NOMO-1 (cell line): Measurements from ENCODE around the gene HK1.
A peak's percentile ranks its signal among the peaks of the same experiment; 100 is the strongest.
"Not testable (repeated sequence)": the region's sequence is repeated elsewhere in the genome, so short reads cannot be mapped to it uniquely, and the experiment has no call there.

Experiments
- DNase-seq, 2 experiments: peaks; one replicate each; lab custom pipeline; 2025; ENCODE audit not compliant: unreplicated experiment in 2 of 2; lab: John Stamatoyannopoulos, UW

Gene HK1

DNA sequence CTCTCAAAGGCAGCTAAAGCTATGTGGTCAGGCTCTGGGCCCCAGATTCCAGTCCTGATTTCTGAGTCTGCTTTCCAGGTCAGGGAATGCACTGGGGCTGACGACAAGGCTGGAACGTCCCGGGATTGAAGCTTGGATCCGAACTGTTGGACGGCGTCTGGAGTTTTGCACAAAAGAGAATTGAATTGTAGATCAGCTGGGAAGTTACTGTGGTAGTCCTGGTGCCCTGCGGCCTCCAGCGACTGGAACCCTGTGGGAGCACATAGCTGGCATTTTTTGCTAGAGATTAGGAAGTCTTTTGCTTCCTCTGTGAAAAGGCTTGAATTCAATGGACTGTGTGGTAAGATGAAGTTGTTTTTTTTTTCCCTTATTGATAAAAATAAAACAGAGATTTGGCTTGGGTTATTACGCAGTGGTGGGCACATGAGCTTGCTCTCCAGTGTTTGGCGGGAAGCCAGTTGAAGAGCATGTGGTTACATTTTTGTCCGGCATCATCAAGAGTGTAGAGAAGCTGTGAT is at the start of gene HK1:
Gene HK1, plus strand, starts transcription at position 51 of the 518 bp plus-strand sequence.
- no peak for DNase-seq

DNA sequence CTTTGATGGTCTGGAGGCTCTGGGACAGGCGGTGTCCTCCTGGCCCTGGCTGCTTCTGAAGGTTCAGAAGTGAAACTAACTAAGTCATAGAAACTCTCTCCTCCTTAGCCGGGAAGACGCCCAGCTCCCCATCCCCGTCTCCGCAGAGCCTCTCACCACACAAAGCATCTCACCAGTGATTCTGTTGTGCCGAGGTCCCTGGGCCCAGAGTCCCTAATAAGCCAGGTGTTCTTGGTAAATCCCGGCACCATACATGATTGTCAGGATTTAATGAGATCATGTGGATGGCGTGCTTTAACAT is 48.7 kb upstream of the HK1 start:
- DNase-seq, result no peak

DNA sequence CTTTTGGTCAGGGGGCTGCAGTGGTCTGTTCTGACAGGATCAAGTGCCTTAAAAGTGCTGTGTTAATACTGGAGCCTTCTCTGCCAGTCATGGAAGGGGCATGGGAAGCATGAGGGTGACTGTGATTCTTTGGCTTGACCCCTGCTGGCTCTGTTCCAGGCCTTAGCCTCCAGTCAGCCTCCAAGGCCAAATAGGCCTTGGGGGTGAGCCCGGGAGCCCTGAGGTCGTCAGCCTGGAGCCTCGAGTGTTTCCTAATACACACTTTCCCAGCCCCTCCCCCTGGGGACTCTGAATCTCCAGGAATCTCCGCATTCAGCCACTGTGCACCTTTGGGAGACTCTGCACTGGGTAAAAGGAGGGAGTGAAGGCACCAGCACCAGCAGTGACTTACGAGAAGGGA is 48.2 kb upstream of the HK1 start:
- DNase-seq, result no peak

DNA sequence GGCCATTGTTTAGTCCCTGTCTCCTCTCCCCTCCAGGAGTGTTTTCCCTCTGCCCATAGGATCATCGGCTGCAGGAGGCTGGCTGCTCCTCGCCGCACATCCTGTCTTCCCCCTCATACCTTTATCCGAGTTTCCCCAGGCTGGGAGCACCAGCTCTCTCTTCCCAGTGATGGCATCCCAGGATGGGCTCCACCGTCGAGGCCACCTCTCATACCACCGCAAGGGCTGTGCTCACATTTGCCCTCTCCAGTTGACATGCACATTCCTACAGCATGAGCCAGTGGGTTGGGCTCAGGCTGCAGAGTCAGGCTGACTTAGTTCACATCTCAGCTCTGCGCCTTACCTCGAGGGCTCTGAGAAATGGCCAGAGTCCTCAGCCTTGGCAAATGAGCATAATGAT is 46.0 kb upstream of the HK1 start:
- no peak for DNase-seq

DNA sequence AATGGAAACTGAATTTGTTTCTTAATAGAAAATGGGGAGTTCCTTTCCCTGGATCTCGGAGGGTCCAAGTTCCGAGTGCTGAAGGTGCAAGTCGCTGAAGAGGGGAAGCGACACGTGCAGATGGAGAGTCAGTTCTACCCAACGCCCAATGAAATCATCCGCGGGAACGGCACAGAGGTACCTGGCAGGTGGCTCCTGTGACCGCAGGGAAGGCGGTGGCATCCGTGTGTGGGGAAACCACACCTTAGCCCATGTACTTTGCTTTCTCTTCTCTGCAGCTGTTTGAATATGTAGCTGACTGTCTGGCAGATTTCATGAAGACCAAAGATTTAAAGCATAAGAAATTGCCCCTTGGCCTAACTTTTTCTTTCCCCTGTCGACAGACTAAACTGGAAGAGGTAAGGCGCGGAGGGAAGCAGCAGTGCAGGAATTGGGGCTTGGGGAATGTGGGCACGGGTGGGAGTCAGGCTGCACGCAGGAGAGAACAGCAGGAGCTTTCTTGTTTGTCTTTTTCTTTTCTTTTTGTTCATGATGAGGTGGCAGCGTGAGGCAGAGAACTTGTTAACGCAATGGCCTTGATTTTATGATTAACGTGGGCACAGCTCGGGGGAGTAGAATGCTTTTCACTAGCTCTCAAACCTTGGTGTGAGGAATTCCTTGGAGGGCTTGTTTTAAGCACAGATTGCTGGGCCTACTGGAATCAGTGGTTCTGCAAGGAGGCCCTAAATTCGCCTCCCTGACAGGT is 45.4 kb upstream of the HK1 start:
- DNase-seq, result no peak

DNA sequence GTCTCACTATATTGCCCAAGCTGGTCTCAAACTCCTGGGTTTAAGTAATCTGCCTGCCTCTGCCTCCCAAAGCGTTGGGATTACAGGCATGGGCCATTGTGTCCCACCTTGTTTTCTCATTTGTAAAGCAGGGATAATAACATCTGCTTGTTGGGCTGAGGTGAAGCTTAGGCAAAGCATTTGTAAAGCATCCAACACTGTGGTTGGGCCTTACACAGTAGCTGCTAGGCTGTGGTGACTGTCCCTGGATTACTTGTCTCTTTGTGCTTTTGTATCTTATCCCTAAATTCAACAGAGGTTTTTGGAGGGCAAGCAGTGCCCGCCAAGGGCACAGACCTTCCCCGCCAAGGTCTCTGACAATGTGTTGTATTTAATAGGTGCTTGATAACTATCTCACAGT is 43.8 kb upstream of the HK1 start:
- DNase-seq, result no peak

DNA sequence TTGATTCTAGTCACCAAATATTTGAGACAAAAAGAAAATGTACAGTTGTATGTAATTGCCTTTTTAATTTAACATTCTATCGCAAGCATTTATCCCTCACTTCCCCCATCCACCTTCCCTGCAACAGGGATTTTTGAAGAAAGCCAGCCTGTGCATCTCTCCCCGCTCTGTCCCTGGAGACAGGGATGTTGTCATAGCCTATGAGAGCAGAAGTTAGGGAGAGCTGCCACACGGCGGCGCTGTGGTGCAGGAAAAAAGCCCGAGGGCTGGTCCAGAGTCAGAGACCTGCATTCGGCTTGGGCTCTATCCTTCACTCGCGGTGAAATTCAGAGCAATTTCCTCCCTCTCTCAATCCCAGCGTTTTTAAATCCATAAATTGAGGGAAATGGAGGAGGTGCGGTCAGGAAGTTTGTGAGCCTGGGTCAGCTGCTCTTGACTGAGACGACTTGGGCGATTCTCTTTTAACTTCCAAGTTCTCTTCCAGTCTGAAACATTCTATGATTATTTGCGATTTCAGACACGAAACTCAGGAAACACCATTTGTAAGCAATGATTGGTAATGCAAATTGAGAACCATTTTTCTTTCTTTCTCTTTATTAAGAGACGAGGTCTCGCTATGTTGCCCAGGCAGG is 40.7 kb upstream of the HK1 start:
- DNase-seq, result peak; percentile 60 to 67

DNA sequence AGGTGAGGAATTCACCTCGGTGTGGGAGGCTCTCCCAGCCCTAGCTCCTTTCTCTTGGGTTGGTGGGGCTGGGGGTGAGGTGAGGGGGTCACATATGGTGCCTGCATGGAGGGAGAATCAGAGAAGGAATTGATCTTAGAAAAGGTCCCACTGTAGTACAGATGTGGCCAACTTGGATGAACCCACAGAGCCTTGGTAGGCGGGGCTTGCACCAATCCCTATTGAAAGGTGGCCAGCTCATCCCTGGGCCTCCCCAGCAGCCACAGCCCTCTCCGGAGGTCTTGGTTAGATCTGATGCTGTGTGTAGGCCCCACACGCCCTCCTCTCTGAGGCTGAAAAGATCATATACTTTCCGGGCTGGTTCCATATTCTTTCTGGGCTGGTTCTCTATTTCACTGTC is 39.2 kb upstream of the HK1 start:
- no peak for DNase-seq

DNA sequence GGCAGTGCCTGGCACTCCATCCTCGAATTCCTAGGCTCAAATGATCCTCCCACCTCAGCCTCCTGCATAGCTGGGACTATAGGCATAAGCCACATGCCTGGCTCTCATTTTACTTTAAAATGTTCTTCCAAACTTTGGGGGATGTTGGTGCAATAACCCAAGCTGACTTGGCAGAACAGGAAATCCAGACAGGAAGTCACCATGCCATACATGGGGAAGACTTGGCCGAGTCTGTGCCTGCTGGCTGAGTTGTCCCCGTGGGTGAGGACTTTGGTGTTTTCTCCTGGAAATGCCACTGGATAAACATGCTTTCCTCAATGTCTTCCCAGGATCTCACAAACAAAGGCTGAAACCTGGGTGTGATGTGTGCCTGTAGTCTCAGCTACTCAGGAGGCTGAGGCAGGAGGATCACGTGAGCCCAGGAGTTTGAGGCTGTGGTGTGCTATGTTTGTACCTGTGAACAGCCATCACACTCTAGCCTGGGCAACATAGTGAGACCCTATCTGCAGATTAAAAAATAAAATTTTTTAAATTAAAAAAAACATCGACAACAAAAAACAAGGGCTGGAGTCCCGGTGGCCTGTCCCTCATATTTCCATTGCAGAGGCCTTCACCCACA is 38.4 kb upstream of the HK1 start:
- no peak for DNase-seq

DNA sequence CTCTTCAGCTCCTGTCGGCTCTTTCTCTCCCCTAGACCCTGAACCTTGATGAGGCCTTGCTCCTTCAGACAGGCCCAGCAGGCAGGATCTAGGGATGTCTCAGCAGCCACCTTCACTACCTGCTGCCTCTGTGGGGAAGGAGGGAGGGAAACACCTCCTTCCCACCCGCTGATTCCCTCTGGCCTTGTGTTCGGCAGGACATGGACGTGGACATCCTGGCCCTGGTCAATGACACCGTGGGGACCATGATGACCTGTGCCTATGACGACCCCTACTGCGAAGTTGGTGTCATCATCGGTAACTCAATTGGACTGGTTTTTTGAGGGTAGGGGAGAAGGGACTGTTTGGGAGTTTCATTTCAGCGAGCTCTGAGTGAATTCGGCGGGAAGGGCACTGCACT is 37.8 kb upstream of the HK1 start:
- no peak for DNase-seq

DNA sequence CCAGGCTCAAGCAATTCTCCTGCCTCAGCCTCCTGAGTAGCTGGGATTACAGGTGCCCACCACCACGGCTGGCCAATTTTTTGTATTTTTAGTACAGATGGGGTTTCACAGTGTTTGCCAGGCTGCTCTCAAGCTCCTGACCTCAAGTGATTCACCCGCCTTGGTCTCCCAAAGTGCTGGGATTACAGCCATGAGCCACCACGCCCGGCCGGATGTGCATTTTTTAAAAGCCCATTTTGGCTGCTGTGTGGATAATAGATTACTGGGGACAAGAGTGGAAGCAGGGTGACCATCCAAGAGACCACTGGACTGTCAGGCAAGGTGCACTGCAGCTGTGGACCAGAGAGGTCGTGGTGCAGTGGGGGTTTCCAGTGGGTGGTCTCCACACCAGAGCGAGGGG is 36.7 kb upstream of the HK1 start:
- DNase-seq, result no peak

DNA sequence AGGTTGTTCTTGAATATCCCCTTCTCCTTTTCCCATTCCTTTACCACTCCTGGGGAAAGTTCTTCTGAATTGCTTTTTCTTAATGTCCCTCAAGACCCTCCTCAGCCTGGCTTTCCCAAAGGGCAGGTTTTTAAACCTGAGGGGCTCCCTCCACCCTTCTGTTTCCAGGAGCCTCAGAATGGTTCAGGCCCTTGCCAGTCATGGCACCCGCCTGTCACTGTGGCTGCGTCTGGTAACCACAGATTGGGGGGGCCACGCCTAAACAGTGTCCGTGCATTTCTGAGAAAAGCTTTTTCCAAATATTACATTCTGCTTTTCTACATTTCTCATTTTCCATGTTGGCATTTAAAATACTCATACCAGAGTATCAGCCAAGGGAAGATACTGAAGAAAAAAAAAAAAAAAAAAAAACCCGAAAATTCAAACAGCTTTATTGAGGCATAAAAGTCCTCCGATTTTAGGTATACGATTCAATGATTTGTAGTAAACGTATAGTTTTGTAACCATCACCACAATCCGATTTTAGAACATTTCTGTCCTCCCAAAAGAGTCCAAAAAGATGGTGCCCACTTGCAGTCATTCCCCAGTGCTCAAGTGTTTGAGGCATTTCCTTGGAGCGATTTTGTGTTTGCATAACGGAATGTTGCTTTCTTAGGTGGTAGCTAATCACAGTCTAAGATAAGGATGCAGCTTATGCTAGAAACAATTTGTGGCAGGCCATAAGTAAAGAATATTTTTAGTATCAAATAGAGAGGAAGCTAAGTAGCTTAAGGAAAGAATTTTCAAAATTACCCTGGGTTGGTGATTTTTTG is 36.0 kb upstream of the HK1 start:
- DNase-seq, result no peak

DNA sequence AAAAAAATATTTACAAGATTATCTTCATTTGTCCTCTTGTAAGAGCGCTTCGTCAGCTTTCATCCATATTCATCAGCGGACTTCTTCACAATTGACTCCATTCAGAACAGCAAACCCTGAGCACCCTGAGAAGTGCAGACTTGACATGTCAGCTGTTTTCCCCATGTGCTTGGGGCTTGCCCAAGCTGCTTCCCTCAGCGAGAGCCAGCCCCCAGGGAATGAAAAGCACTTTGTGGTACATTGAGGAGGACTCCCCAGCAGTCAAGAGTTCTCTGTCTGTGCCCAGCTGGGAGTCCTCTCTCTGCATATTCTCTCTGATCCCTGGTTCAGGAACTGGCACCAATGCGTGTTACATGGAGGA is 35.5 kb upstream of the HK1 start:
- DNase-seq, result no peak

DNA sequence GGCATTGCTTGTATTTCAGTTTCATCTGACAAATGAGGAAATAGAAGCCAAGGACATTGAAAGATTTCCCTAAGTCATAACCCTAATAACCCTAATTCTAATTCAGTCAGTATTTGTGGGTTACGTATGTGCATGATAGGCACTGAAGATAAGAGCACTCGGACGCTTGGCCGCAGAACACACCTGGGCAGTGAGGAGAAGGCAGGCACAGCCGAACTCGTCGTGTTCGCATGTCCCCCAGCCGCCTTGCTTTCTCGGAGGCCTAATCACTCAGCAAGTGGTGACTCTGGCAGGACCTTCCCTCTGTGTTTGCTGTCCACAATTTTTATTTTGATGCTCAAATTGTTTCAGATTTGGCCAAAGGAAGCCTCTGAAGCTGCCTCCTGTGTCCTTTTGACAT is 34.5 kb upstream of the HK1 start:
- DNase-seq, result no peak

DNA sequence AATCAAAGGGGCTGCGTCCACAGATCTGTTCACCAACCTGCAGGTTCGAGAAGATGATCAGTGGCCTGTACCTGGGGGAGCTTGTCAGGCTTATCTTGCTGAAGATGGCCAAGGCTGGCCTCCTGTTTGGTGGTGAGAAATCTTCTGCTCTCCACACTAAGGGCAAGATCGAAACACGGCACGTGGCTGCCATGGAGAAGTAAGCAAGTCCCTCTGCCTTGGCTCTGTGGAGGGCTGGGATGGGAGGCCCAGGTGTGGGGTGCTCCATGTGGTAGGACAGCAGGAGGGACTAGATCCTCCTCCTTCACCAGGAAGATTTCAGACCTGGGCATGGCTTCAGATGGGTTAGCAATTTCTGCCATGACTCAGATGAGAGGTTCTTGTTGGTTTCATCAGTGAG is 32.3 kb upstream of the HK1 start:
- no peak for DNase-seq

DNA sequence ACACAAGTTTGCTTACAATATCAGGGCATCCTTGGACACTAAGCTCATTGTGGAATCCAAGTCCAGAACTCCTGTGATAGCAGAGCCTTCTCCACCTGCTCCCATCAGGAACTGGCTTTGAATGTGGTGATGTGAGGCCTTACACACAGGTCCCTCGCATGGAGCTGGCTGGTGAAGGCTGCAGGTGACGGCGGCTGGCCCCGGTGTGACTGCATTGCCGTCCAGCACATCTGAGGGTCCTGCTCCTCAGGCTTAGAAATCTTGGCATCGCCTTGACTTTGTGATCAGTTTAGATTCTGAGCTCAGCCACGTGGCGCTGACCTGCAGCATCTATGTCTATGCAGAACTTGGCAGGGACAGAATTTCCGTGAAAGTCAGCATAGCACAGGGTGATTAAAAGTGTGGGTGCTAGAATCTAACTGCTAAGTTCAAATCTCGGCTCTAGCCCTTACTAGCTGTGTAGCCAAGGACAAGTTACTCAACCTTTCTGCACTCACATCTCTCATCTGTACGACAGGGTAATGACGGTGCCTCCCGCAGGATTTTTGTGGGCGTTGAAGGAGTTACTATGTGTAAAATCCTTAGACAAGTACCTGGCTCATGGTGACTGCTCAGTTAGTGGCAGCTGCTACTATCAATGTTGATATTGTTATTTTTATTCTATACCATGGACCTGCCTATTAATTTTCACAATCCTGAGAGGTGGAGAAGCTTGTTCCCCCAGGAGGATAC is 31.5 kb upstream of the HK1 start:
- no peak for DNase-seq

DNA sequence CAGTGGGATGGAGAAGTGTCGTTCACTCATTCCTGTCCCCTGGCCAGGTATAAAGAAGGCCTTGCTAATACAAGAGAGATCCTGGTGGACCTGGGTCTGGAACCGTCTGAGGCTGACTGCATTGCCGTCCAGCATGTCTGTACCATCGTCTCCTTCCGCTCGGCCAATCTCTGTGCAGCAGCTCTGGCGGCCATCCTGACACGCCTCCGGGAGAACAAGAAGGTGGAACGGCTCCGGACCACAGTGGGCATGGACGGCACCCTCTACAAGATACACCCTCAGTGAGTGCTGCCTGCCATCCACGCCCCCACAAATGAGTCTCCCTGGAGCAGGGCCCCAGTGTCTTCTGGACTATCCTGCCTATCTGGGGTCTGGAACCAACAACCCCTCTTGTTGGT is 31.0 kb upstream of the HK1 start:
- DNase-seq, result no peak

DNA sequence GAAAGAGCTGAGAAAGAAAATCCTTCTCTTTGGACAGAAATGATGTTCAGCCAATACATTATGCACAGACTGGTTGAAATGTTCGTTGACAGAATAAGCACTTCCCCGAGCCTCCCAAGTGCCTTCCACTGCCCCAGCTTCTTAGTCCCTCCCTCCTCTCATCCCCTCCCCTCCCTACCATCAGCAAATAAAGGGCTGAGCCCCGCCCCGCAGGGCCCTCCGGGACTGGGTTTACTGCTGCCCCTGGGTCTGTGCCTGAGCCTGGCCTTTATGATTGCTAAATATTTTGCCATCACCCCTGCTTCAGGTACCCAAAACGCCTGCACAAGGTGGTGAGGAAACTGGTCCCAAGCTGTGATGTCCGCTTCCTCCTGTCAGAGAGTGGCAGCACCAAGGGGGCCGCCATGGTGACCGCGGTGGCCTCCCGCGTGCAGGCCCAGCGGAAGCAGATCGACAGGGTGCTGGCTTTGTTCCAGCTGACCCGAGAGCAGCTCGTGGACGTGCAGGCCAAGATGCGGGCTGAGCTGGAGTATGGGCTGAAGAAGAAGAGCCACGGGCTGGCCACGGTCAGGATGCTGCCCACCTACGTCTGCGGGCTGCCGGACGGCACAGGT is 30.1 kb upstream of the HK1 start:
- no peak for DNase-seq

DNA sequence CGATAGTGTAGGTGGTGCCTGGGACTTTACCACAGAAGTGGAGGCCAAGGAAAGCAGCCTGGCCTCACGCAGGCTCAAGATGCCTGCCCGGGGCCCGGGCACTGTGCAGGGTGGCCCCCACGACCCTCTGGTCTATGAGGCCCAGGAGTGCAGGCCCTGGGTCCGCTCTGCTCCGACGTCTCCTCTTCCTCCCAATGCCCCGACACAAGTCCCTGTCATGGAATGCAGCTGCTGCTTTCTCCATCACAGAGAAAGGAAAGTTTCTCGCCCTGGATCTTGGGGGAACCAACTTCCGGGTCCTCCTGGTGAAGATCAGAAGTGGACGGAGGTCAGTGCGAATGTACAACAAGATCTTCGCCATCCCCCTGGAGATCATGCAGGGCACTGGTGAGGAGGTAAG is 28.3 kb upstream of the HK1 start:
- DNase-seq, result no peak

DNA sequence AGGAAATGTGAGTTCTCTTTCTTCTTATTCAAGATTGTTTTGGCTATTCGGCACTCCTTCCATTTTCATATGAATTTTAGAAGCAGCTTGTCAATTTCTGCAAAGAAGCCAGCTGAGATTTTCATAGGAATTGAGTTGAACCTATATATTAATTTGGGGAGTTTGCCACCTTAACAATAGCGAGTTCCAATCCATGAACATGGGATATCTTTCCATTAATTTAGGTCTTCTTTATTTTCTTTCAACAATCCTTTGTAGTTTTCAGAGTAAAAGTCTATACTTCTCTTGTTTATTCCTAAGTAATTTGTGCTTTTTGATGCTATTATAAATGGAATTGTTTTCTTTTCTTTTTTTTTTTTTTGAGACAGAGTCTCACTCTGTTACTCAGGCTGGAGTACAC is 26.9 kb upstream of the HK1 start:
- not testable (repeated sequence) for DNase-seq
